ENCODE measurements around the gene ANKRD35. TPM values are rescaled to one million over a fixed set of nuclear protein-coding genes. Genes with fewer than 3 reads are reported as not detected.

ANKRD35 gene
- total and polyA plus RNA-seq, 2 of the 8 experiments (the other 6 are each of a cell fraction or from before 2014, with no cell fraction given): 1.6 to 3.0 TPM

DNA sequence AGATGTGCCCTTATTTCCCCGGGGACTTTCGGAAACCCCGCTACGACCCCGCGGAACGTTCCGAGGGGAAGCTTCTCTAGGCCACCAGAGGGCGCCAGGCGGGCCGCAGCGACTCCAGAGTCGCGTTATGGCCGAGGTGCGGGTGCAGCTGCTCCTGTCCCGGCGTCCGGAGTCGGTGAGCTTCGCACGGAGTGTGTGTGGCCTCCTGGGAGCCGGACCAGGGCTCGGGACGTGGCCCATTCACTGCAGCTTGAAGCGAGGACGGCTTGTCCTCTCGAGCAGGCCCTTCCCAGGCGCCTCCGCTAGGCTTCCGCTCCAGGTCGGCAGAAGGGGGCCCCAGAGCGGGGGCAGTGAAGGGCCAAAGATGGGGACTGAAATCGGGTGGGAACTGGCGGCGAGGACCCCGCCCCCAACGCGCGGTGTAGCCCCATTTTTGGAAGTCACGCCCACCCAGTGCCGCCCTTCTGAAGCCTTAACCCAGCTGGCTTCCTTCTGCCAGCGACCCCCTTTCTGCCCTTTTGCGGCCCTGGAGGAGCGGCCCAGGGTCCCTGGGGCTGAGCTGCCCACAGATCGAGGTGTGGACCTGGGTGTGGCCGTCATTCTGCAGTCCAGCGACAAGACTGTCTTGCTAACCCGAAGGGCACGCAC lies 40.0 kb downstream of the ANKRD35 start, which contains the start of gene NUDT17 (continued):
- TF ChIP-seq FOSL1 (IDR thresholded peaks at IDR 0.05; ENCODE audit: insufficient read depth, low read depth, low read length) (no peak), RXRA (IDR thresholded peaks at IDR 0.05; ENCODE audit: insufficient read depth, low read depth, low read length) (no peak), BRCA1 (IDR thresholded peaks at IDR 0.05; ENCODE audit: low read depth, low read length) (no peak), KDM1A (IDR thresholded peaks at IDR 0.05; ENCODE audit: borderline replicate concordance, low read length) (no peak), TAF7 (optimal IDR thresholded peaks at IDR 0.05; ENCODE audit: borderline replicate concordance, low read depth, low read length) (peak; percentile 31), KDM4A (IDR thresholded peaks at IDR 0.05; ENCODE audit: low read depth, low read length, severe bottlenecking) (peak; percentile 54), SP1 (IDR thresholded peaks at IDR 0.05; ENCODE audit: low read depth, low read length) (no peak), MAFK (IDR thresholded peaks at IDR 0.05; ENCODE audit: low read depth, low read length) (no peak), GABPA (IDR thresholded peaks at IDR 0.05; ENCODE audit: borderline replicate concordance, insufficient read depth, low read length) (no peak; the same call in 1 of the 2 replicates), SUZ12 (IDR thresholded peaks at IDR 0.05; ENCODE audit: low read length) (no peak), CBX8 (IDR thresholded peaks at IDR 0.05; ENCODE audit: borderline replicate concordance, low read depth, low read length) (no peak), BCL11A (IDR thresholded peaks at IDR 0.05; ENCODE audit: low read depth in 2 of 2, low read length in 2 of 2) (no peak), ATF3 (IDR thresholded peaks at IDR 0.05; ENCODE audit: insufficient read depth, low read depth, low read length) (no peak), EGR1 (IDR thresholded peaks at IDR 0.05; ENCODE audit: borderline replicate concordance, low read depth, low read length) (no peak), RBBP5 (IDR thresholded peaks at IDR 0.05; ENCODE audit: borderline replicate concordance, low read depth, low read length) (no peak), RFX5 (IDR thresholded peaks at IDR 0.05; ENCODE audit: borderline replicate concordance, low read depth, low read length) (no peak), EP300 (IDR thresholded peaks at IDR 0.05; ENCODE audit: borderline replicate concordance in 1 of 2, low read depth in 2 of 2, low read length in 2 of 2) (no peak)
- TF ChIP-seq, protein P1, sequence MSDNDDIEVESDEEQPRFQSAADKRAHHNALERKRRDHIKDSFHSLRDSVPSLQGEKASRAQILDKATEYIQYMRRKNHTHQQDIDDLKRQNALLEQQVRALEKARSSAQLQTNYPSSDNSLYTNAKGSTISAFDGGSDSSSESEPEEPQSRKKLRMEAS (IDR thresholded peaks at IDR 0.05): peak; percentile 59
- TF ChIP-seq, protein P2, sequence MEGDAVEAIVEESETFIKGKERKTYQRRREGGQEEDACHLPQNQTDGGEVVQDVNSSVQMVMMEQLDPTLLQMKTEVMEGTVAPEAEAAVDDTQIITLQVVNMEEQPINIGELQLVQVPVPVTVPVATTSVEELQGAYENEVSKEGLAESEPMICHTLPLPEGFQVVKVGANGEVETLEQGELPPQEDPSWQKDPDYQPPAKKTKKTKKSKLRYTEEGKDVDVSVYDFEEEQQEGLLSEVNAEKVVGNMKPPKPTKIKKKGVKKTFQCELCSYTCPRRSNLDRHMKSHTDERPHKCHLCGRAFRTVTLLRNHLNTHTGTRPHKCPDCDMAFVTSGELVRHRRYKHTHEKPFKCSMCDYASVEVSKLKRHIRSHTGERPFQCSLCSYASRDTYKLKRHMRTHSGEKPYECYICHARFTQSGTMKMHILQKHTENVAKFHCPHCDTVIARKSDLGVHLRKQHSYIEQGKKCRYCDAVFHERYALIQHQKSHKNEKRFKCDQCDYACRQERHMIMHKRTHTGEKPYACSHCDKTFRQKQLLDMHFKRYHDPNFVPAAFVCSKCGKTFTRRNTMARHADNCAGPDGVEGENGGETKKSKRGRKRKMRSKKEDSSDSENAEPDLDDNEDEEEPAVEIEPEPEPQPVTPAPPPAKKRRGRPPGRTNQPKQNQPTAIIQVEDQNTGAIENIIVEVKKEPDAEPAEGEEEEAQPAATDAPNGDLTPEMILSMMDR (IDR thresholded peaks at IDR 0.05; ENCODE audit: control extremely low read depth in 1 of 3, insufficient read depth in 1 of 3, low read depth in 1 of 3, low read length in 3 of 3): peak; percentile 85 to 93 (median 88)

All from H1 (cell line).